Endometrial microvascular endothelial cells (primary cell): Measurements from ENCODE around the gene PTGDS. TPM values are rescaled to one million over a fixed set of nuclear protein-coding genes. Genes with fewer than 3 reads are reported as not detected.

Experiments
- in situ Hi-C: cut with HindIII; loops from 2 replicates; pipeline ENCODE4 v1.10.0; 2017; ENCODE audit warnings: low sequenced_read_pairs, low pct_unique_long_range_greater_than_20kb; ENCODE audit errors: inconsistent ontology term
- total RNA-seq: library from RNA; depleted of rRNA; stranded (reverse); fragments of >200 nt; gene quantifications from one replicate; pipeline ENCODE4 v1.2.3, GENCODE V29; 2015; ENCODE audit errors: inconsistent ontology term

Gene PTGDS
- total RNA-seq, 1 donor from 2014 or later: not detected

DNA sequence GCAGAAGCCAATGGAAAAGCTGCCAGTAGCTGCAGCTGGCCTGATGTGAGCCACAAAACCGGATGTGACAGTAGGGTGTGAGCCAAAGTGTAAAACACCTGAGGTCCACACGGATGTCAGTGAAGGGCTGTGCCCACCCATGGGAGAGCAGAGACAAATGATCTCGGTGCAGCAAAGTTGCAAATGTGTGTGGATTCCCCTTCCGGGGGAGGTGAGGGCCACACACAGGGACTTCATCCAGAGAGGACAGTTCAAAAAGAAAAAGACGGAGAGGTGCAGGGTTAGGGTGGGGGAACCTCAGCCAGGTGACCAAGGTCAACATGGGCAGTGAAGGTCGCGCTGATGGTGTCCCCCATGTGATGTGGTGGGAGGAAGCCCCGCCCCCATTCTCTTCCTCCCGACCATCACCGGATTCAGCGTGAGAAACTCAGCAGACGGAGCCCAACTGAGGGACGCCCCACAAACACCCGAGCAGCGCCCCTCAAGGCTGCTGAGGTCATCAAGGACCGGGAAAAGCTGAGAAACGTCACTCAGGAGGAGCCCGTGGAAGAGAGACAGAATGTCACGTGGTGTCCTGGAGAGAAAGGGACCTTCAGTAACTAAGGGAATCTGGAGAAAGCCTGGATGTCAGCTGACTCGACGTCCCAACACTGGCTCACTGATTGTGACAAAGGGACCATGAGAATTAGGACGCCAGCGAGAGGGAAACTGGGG lies 11.4 kb upstream of the PTGDS start:
- in situ Hi-C loops: no loop called here

DNA sequence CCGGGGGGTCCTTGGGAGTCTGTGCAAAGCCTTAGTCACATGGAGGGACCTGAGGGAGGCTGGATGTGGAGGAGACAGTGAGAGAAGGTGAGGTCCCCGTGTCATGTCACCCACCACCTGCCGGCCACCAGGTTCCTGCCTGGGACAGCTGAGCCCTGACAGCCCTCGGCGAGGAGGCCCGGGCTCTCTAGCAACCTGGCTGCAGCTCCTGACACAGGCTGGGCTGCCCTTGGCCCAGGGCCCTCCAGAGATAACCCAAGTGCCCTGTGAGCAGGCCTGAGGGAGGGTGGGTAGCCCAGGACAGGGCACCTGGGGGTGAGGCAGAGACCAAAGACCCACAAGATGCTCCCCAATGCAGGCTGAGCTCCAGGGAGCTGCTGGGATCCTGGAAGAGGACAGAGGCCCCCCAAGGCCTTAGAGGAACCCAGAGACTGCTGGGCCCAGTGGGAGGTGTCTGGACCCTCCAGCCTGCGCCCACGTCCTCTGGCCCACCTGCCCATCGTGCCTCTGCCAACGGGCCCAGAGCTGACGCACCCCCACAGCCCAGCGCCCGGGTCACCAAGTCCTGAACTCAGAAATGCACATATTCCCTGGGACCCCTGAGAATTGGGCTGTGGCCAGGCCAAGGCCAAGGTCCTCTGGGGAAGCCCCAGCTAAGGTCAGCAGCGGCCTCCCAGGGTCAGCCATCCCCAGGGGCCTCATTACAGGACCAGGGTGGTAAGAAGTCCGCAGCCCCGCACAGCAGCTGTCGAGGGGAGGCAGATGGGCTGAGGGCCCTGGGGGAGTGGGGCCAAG lies 8.8 kb upstream of the PTGDS start:
- in situ Hi-C loops: no loop called here

DNA sequence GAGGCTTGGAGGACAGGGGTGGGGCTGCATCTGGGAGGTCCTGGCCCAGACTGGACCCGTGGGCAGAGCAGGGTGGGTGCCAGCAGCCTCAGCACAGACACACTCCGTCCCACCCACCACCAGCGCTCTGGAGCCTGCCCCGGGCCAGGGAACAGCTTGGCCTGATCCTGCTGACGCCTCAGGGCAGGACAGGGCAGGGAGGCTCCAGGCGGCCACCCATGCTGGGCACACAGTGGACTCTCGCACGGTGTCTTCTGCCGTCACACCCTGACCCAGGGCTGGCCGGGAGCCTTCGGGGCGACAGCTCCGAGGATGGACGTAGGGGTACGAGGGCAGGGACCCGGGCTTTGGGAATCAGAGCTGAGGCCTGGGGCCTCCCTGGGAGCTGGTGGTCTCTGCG lies 8.2 kb upstream of the PTGDS start:
- in situ Hi-C loops: no loop called here

DNA sequence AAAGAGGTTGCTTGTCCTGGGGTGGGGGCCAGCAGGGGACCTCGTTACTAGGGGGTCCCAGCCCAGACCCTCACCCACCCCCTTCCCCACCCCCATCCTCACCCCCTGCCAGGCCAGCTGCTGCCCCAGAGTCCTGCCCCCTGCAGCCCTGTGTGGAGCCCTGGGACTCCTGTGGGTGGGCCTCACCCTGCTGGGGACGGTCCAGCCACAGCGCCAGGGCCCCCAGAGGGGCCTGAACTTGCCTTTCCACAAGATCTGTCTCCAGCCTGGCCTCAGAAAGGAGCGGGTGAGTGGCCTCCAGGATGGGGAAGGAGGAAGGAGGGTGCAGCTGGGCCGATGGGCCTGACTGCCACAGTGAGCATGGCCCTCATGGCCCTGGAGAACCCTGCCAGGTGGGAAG lies 7.5 kb upstream of the PTGDS start:
- in situ Hi-C loops: no loop called here

DNA sequence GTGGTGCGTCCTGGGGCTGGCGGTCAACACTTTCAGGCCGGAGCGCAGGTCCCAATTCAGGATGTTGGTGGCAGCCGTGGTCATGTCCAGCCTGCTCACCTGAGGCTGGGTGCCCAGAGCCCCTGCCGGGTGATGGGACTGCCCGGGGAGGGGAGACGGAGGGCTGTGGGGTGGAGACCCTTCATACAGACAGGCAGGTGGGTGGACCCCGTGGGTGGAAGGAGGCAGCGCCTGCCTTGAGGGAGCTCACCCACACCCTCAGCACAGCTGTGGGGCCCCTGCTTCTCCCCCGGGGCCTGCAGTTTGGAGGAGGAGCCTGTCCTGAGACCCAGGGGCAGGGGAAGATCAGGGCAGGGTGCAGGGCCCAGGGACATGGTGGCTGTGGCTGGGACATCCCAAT lies 6.9 kb upstream of the PTGDS start:
- in situ Hi-C loops: no loop called here

DNA sequence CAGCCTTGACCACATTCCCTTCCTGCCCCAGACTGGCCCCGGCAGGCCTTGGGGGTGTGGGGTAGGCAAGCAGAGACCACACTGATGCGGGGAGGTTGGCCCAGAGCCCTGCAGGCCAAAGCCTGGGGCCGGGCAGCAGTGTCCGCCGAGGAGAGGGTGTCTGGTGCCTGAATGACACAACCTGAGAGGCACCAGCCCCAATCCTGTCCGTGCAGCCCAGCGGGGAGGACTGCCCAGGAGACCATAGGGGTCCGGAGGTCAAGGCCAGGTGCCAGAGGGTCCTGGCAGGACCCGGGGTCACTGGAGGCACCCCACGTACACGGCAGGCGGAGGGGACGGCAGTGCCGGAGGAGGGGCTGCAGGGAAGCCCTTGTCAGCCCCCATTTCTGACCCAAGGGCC lies 5.6 kb upstream of the PTGDS start:
- in situ Hi-C loops: no loop called here

DNA sequence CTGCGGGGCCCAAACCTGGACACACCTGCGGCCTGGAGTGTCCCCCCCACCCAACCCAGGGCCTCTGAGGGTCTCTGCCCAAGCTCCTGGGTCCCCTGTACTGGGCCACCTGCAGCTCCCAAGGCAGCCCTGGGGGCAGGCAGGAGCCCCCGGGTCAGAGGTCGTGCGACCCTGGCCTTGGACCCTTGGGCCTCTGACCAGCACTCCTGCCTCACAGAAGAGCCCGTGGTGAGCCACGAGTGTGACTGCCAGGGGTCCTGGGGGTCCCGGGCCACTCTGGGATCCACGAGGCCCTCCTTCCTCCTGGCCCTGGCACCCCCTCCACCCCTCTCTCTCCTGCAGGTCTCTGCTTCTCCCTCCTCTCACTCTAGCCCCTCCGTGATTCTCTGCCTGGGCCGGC lies 5.0 kb upstream of the PTGDS start:
- in situ Hi-C loops: no loop called here

DNA sequence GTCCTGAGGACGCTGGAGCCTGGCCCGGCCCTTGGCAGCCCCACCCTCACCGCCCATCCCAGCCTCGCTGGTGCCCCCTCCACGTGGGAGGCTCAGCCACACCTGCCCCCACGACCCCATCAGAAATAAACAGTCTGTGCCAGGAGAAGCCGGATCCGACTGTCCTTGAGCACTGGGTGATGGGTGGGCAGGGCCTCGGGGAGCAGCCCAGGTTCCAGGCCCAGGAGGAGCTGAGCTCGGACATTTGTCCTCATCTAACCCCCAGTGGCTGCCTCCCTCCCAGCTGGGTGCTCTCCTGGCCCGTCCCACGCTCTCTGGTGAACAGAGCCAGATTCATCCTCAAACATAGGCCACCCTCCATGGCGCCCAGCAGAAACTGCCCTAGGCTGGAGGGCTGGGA lies 4.6 kb upstream of the PTGDS start:
- in situ Hi-C loops: no loop called here

DNA sequence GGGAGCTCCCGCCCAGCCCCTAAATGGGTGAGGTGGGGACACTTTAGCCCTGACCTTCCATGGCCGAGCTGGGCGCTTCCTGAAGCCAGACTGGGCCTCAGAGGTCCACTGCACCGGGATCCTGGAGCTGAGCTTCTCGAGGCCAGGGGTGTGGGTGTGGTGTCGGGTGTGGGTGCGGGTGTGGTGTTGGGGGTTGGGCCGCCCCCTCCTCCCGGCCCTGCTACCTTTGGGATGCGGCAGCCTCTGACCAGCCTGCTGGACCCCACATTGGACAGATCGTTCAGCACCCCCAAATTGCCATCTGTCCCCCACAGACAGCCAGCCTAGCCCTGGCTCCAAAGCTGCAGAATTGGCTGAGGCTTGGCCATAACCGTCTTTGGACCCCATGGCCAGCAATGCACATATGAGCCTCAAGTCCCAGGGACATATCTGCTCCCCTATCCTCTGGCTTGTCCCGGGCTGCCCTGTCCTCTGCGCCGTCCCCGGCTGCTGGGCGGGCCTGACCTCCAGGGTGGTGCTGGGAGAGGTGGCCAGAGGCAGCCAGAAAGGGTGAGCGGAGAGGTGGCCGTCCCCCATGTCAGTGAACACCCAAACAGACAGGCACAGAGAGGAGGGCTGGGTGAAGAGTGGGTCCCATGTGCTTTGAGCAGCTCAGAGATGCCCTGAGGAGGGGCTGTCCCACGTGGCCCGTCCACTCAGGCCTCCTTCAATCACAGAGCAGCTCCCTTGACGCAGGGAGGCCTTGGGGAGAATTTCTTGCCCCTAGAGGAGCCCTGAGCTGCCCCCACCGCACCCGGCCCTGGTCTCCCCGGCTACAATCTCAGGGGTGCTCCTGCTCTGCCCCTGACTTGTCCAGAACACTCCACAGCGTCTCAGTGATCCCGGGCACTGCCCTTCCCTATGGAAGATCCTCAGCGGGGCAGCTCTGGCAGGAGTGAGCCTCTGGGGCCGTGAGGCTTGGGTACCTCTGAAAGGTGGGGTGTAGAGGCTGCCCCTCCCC lies 3.4 kb upstream of the PTGDS start:
- in situ Hi-C loops: no loop called here

DNA sequence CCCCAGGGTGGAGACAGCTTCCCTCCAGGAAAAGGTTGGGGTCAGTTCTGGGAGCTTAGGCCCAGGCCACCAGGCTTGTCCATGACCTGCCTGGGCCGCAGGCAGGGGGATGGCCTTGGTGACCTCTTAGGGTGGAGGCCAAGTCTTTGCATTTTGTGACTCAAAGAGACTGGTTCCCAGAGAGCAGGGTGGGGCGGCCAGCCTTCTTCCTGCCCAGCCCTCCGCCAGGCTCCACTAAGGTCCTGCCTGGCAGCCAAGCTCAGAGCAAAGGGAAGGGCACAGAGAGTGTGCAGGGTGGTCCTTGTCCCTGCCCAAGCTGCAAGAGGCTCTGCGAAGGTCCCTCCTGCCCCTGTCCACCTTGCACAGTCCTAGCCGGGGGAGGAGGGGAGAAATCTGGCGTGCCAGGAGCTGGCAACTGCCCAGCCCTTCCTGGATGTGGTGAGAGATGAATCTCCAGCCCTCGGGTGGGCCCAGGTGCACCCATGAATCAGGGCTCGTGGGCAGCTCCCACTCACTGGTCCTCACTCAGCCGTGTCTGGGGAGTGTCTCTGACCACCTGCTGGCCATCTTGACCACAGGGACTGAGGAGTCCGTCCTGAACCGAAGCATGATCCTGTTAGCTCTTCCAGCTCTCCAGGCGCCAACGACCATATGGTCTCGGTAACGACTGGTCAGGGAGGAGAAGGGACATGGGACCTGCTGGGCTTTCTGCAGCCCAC lies 2.3 kb upstream of the PTGDS start:
- in situ Hi-C loops: no loop called here

DNA sequence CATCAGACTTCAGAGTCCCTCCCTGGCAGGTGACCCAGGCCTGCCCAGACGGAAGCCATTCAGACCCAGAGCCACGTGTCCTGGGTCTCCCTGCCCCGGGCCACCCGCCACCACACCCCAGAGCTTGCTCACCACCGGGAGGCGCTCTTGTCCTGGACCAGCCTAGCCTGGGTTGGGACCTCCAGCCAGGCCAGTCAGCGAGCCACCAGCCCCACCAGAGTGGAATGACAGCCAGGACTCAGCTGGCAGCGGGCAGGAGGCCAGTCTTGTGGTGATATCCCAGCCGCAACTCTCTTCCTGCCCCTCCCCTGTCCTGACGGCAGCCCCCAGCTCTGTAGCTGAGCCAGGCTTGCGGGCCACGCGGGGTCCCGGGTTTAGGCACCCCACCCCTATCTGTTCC lies 1.7 kb upstream of the PTGDS start:
- in situ Hi-C loops: no loop called here

DNA sequence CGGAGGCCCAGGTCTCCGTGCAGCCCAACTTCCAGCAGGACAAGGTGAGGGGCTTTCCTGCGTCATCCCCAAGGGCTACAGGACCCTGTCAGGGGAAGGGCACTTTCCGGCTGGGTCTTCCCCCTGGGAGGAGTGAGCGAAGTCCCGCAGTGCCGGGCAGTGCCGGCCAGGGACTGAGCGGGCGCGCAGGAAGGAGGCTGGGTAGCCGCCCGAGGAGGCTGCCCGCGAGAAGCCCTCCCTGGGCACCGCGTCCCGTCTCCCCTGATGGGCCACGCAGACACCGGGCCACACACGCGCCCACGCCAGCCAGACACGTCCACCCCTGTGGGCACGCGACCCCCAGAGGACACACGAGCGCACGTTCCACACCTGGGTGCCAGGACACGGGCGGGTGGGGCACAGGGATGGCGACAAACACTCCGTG lies 357 bp downstream of the PTGDS start:
- in situ Hi-C loops: no loop called here

DNA sequence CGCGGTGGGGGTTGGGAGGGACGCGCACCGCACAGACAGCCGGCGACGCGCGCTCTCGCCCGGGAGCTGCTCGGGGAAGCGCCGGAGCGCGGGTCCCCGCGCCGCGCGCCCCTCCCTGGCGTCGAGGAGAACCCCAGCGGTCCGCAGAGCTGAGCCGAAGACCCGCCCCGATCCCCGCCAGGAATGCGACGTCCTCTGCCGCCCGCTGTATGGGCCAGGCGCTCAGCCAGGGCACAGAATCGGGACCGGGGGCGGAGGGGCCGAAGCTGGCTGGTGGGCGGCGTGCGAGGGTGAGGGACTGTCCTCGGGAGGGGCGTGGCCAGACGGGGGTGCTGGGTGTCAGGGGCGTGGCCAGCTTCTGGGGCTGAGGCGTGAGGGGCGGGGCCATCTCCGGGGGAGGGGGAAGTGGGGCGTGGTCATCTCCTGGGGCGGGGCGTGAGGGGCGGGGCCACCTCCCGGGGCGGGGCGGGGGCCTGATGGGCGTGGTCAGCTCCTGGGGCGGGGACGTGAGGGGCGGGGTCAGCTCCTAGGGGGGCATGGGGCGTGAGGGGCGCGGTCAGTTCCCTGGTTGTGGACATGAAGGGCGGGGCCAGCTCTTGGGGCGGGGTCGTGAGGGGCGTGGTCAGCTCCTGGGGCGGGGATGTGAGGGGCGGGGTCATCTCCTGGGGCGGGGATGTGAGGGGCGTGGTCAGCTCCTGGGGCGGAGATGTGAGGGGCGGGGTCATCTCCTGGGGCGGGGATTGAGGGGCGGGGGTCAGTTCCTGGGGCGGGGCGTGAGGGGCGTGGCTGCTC lies 965 bp downstream of the PTGDS start:
- in situ Hi-C loops: no loop called here

DNA sequence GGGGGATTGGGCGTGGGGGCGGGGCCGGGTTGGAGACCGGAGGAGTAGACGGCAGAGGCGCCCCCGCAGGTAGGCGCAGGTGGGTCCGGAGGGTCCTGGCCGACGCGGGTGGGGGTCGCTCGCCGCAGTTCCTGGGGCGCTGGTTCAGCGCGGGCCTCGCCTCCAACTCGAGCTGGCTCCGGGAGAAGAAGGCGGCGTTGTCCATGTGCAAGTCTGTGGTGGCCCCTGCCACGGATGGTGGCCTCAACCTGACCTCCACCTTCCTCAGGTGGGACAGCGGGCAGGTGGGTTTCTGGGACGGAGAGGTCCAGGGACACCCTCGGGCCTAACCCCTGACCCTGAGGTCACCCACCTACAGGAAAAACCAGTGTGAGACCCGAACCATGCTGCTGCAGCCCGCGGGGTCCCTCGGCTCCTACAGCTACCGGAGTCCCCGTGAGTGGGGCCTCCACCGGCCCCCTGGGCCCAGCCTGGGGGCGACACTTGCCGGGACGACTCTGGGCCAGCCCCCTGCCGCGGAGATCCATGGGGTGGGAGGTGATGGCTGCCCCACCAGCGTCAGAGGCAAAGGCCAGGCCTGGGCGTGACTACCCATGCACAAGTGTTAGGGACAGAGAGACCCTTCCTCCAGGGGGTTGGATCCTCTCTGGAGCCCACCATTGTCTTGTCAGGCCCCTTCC lies 1.7 kb downstream of the PTGDS start:
- in situ Hi-C loops: no loop called here

DNA sequence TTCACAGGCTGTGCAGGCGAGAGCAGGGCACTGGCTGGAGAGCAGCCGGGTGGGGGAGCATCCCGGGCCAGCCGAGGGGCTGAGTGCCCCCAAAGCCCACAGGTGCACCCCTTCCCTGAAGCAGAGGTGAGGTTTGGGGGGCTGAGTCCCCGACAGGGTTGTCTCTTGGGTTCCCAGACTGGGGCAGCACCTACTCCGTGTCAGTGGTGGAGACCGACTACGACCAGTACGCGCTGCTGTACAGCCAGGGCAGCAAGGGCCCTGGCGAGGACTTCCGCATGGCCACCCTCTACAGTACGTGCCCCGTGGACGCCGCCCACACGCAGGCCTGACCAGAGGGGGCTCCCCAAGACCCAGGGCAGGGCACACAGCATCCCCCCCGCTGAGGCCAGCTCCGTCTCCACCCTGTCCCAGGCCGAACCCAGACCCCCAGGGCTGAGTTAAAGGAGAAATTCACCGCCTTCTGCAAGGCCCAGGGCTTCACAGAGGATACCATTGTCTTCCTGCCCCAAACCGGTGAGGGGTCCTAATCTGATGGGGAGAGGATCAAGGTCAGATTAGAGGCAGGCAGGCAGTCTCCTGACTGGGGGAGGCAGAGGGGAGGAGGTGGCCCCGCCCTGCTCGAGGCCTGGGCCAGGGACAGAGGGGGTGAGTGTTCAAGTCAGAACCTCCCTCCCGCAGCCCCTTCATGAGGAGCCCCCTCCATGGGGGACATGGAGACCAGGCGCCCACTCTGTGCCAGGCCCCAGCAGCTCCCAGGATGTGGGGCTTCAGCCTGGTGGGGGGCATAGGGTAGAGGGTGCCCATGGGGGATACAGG lies 2.7 kb downstream of the PTGDS start:
- in situ Hi-C loops: no loop called here

DNA sequence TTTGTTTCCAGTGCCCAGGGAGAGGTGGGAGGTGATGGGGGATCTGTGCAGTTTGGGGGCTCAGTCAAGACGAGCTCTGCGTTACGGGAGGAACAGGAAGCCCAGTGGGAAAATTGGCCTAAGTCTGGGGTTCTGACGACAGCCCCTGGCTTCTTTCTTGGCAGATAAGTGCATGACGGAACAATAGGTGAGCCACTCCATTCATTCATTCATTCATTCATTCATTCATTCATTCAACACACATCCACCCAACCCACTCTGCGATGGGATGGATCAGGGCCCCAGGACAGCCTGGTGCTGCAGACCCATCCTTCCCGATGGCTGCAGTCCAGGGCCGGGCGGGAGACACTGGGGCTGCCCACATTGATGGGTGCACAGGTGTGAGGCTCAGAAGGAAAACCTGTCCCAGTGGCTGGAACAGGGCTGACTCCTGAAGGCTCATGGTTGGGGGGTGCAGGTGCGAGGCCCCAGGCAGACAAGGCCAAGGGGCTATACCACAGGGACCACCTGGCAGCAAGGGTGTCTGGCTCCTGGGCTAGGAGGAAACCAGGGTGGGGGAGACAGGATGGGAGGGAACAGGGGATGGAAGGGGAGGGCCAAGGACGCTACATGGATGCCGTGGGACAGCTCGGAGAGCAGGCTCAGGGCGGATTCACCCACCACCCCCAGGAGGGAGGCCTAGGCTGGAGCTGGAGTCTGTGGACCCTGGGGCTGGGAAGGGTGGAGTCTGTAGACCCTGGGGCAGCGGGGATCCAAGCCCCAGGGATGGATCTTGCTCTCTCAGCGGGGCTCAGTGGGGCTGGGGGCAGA lies 3.6 kb downstream of the PTGDS start:
- in situ Hi-C loops: no loop called here
